Activated T-helper 2 cell treated with anti-CD3 and anti-CD28 coated beads, Interferon-gamma antibody, Interleukin-2, Interleukin-4, amounts not matched to agents 10 μg/mL and 5 μg/mL and 100 μg/mL, durations not matched to agents 14 hours and 24 hours and 36 hours (primary cell): ENCODE results near the gene LINGO3. TPM values are rescaled to one million over a fixed set of nuclear protein-coding genes. Genes with fewer than 3 reads are reported as not detected.
A peak's percentile ranks its signal among the peaks of the same experiment; 100 is the strongest.

Source experiments
- DNase-seq: peaks from one replicate; pipeline ENCODE4 v3.0.0; 2021; ENCODE audit warnings: low spot score
- H3K27ac Mint-ChIP-seq: one replicate; pipeline ENCODE4 v1.8.0; 2021; ENCODE audit warnings: mixed read lengths
- H3K27me3 Mint-ChIP-seq: one replicate; pipeline ENCODE4 v1.8.0; 2021; ENCODE audit warnings: low read depth, mixed read lengths
- H3K36me3 Mint-ChIP-seq: one replicate; pipeline ENCODE4 v1.8.0; 2021; ENCODE audit warnings: low read depth, mixed read lengths
- H3K4me1 Mint-ChIP-seq: one replicate; pipeline ENCODE4 v1.8.0; 2021; ENCODE audit warnings: low read depth, mixed read lengths
- H3K4me3 Mint-ChIP-seq: one replicate; pipeline ENCODE4 v1.8.0; 2021; ENCODE audit warnings: low read depth, mild to moderate bottlenecking, moderate library complexity, mixed read lengths
- H3K9me3 Mint-ChIP-seq: one replicate; pipeline ENCODE4 v1.8.0; 2021; ENCODE audit warnings: mixed read lengths
- intact Hi-C: fragments of 100-400 bp; cut with micrococcal nuclease; formaldehyde crosslinking; loops from one replicate; pipeline ENCODE4 v1.15.1; 2023
- total RNA-seq: library from RNA; stranded (reverse); gene quantifications from 2 replicates; pipeline ENCODE4 v1.2.3, GENCODE V29; 2022

LINGO3 gene
- total RNA-seq, 1 donor from 2014 or later: 0.23 TPM

DNA sequence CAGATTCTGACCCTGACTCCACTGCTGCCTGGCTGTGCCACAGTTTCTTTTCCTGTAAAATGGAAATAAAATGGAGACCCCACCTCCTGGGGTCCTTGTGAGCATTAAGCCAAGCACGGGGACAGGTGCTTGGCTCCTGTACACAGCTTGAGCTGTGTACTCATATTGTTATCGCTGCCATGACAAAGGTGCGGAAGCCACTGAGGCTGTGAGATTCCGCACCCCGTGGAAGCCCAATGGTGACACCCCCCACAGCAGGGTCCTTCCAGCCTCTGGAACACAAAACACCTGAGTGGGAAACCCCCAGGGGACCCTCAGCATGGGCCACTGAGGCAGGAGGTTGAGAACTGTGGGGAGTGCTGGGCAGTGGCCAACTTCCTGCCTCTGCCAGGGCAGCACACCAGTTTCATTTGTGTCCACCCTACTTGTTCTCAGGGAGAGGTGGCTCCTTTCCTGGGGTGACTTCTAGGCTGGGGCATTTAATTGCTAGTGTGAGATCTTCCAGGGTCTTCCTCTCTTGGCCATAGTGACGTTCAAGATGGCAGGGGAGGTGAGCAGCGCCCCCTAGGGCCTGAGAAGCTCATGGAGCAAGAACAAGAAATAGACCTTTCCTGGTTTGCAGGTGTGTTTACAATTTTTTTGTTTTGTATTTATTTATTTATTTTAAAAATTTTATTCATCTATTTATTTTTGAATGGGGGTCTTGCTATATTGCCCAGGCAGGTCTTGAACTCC lies 46.3 kb downstream of the LINGO3 start:
- H3K27ac Mint-ChIP-seq: no peak overlapping the region
- intact Hi-C loops: no loop called here

DNA sequence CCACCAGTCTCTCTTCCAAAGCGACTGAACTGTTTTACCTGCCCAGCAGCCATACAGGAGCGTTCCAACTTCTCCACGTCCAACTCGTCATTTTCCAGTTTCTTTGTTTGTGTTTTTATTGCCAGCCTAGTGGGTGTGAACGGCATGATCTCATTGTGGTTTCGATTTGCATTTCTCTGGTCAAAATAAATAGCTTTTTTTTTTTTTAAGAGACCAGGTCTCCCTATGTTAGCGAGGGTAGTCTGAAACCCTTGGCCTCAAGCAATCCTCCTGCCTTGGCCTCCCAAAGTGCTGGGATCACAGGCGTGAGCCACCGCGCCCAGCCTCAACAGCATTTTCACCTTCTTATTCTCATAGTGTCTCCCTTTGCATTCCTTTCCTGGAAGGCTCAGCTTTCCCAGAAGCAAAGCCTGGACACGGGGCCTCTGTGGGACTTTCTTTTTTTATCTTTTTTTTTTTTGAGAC lies 47.6 kb downstream of the LINGO3 start:
- H3K4me1 Mint-ChIP-seq: peaks cover 17% of the 10 kb centered on the region
- intact Hi-C loops: no loop called here
- DNase-seq: no peak
- no peak overlapping the region for H3K4me3 Mint-ChIP-seq
- H3K9me3 Mint-ChIP-seq: no peaks in the 10 kb centered on the region
- no peaks in the 10 kb centered on the region for H3K27me3 Mint-ChIP-seq
- no peak overlapping the region for H3K27ac Mint-ChIP-seq
- H3K36me3 Mint-ChIP-seq: no peaks in the 10 kb centered on the region

More for the DNA sequence above, 46.3 kb downstream of the LINGO3 start:
- no peaks in the 10 kb centered on the region for H3K36me3 Mint-ChIP-seq
- H3K9me3 Mint-ChIP-seq: no peaks in the 10 kb centered on the region
- peak; percentile 46 for DNase-seq
- H3K4me1 Mint-ChIP-seq: peaks cover 21% of the 10 kb centered on the region
- no peaks in the 10 kb centered on the region for H3K27me3 Mint-ChIP-seq
- H3K4me3 Mint-ChIP-seq: no peak overlapping the region

DNA sequence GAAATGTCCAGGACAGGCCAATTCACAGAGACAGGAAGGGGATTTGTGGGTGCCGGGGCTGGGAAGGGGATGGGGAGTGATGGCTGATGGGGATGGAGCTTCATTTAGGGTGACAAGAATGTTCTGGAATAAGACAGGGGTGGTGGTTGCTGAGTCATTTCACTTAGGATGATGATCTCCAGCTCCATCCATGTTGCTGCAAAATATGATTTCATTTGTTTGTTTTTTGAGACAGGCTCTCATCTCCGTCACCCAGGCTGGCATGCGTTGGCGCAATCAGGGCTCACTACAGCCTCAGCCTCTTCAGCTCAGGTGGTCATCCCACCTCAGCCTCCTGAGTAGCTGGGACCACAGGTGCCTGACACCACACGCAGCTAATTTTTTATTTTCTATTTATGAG lies 48.6 kb downstream of the LINGO3 start:
- H3K36me3 Mint-ChIP-seq: no peaks in the 10 kb centered on the region
- no peak overlapping the region for H3K4me3 Mint-ChIP-seq
- peak overlapping the region; percentile 80 for H3K27ac Mint-ChIP-seq
- no peaks in the 10 kb centered on the region for H3K9me3 Mint-ChIP-seq
- intact Hi-C loops: no loop called here
- no peak for DNase-seq
- peaks cover 17% of the 10 kb centered on the region for H3K4me1 Mint-ChIP-seq
- H3K27me3 Mint-ChIP-seq: no peaks in the 10 kb centered on the region

Other genes with a start within 250 kb of the LINGO3 start
- 175 and 181 TPM in 2 replicates for gene MOB3A, start 211.8 kb downstream of the LINGO3 start, total RNA-seq
- gene IZUMO4, start 211.2 kb downstream of the LINGO3 start, total RNA-seq: 7.6 and 9.5 TPM in 2 replicates
- 101 and 103 TPM in 2 replicates for gene AP3D1, start 156.6 kb downstream of the LINGO3 start, total RNA-seq
- gene DOT1L, start 144.2 kb downstream of the LINGO3 start, total RNA-seq: 115 and 121 TPM in 2 replicates
- 75.7 and 77.2 TPM in 2 replicates for gene PLEKHJ1, start 71.8 kb downstream of the LINGO3 start, total RNA-seq
- gene SF3A2, start 71.3 kb downstream of the LINGO3 start, total RNA-seq: 153 and 154 TPM in 2 replicates
- 4.3 TPM in 2 replicates for gene AMH, start 58.8 kb downstream of the LINGO3 start, total RNA-seq
- gene JSRP1, start 51.7 kb downstream of the LINGO3 start, total RNA-seq: 0.21 and 0.67 TPM in 2 replicates
- gene PEAK3, start 26.0 kb downstream of the LINGO3 start, total RNA-seq: 0.11 and 0.18 TPM in 2 replicates
- 142 and 171 TPM in 2 replicates for gene LSM7, start 20.4 kb upstream of the LINGO3 start, total RNA-seq
- 60.8 and 69.5 TPM in 2 replicates for gene SPPL2B, start 20.5 kb upstream of the LINGO3 start, total RNA-seq
- gene TMPRSS9, start 52.1 kb upstream of the LINGO3 start, total RNA-seq: not detected in 2 replicates
- 139 and 145 TPM in 2 replicates for gene TIMM13, start 119.4 kb upstream of the LINGO3 start, total RNA-seq
- 111 and 115 TPM in 2 replicates for gene LMNB2, start 148.8 kb upstream of the LINGO3 start, total RNA-seq
- 90.7 and 95.2 TPM in 2 replicates for gene GADD45B, start 168.0 kb upstream of the LINGO3 start, total RNA-seq